ENCODE results near the gene PTGDR2. TPM values are rescaled to one million over a fixed set of nuclear protein-coding genes. Genes with fewer than 3 reads are reported as not detected.

The PTGDR2 gene
- polyA plus RNA-seq, 3 donors = 0.09 to 0.23 (median 0.20) TPM

GRCh38 chr11:60847896-60848295 is 7.9 kb downstream of the PTGDR2 start:
- DNase-seq (ENCODE audit: extremely low read depth in 1 of 11, low read depth in 9 of 11, low spot score in 4 of 11) = no peak

DNA sequence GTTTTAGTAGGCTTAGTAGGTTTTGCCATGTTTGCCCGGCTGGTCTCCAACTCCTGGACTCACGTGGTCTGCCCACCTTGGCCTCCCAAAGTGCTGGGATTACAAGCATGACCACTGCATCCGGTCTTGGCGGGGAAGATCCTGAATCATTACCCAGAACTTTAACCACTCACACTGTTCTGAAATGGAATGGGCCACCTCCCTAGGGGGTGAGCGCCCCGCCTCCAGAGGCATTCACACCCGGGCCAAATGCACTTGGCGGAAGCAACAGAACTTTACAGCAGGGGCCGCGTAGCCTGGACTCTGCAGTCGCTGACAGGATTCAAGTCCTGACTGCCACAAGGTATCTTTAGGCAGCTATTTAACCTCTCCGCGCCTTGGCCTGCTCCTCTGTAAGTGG is 8.5 kb downstream of the PTGDR2 start:
- DNase-seq (ENCODE audit: extremely low read depth in 1 of 11, low read depth in 9 of 11, low spot score in 4 of 11) = no peak

DNA sequence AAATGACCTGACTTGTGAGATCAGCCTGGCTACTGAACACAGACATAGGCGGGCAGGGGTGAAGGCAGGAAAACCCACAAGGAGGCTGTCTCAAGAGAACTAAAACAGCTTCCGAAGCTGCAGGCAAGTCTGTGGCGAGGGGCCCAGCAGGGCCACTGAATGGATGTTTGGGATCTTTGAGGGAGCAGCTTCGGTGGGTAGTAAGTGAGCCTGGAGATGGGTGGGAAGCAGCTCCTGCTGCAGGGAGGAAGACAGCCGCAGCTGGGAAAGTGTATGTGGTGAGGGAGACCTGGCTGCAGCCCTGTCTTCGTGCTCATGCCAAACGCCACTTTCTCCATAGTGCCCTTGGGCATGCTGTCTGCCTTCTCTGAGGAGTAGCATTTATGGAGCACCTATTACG is 10.4 kb downstream of the PTGDR2 start:
- DNase-seq (ENCODE audit: extremely low read depth in 1 of 11, low read depth in 9 of 11, low spot score in 4 of 11) = no peak

DNA sequence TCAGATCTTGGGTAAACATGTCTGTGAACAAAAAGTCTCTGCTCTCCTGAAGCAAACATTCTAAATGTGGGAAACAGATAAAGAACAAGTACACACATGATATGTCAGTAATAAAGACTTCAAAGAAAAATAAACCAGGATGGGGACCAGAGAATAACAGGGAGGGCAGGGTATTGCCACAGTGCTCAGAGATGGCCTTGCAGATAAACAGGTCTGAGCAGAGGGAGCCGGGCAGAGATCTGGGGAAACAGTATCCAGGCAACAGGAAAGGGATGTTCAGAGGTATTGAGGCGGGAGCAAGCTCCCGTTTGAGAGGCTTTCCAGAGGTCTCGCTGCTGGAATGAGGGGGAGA is 10.9 kb downstream of the PTGDR2 start:
- no peak for DNase-seq (ENCODE audit: extremely low read depth in 1 of 11, low read depth in 9 of 11, low spot score in 4 of 11)

- no peak for DNase-seq (ENCODE audit: extremely low read depth in 1 of 11, low read depth in 9 of 11, low spot score in 4 of 11)
Observed at GRCh38 chr11:60844045-60844869, 11.5 kb downstream of the PTGDR2 start.

DNA sequence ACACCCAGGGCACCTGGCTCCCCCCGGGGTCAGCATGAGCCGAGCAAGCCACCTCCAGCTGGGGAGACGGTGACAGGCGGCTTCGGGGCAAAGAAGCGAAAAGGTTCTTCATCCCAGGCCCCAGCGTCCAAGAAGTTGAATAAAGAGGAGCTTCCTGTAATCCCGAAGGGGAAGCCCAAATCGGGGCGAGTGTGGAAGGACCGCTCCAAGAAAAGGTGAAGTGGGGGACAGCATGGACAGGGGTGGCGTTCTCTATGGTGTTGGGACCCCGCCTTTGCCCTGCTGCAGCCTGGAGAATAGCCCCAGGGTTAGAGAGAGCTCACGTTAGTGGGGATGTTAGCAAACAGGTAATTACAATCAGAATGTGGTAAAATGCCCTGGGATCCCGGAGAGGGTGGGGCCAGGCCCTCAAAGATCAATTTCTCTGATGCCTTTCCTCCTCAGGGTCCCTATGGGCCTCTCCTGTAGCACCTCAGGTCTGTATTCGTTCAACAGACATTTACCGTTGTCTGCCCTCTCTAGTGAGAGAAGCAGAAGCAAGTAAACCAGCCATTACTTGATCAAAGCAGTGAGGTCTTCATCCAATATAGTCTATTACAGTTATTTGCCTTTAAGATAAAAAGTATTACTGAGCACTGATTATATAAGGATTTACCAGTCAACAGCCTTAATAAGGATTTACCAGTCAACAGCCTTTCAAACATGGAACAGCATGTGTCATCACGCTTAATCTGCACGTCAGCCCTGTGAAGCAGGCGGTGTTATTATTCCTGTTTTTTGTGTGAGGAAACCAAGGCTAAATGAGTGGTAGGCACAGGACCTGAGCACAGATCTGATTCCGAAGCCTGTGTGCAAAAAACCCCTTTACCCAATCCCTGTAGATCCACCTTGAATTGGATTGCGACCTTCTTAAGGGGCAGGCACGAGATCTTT is 12.8 kb downstream of the PTGDR2 start:
- no peak for DNase-seq (ENCODE audit: extremely low read depth in 1 of 11, low read depth in 9 of 11, low spot score in 4 of 11)

GRCh38 chr11:60841797-60842667 is 13.7 kb downstream of the PTGDR2 start, which contains the start of gene CCDC86:
Gene CCDC86, plus strand, starts transcription at chr11:60842113. Its CDS starts 12 bp downstream, at chr11:60842125.
- DNase-seq (ENCODE audit: extremely low read depth in 1 of 11, low read depth in 9 of 11, low spot score in 4 of 11) = peak; percentile 90 to 98 (median 95)

GRCh38 chr11:60840470-60841430 is 15.0 kb downstream of the PTGDR2 start:
- DNase-seq (ENCODE audit: extremely low read depth in 1 of 11, low read depth in 9 of 11, low spot score in 4 of 11) = peak in 9 of 11 donors; percentile 31 to 77 (median 50)

DNA sequence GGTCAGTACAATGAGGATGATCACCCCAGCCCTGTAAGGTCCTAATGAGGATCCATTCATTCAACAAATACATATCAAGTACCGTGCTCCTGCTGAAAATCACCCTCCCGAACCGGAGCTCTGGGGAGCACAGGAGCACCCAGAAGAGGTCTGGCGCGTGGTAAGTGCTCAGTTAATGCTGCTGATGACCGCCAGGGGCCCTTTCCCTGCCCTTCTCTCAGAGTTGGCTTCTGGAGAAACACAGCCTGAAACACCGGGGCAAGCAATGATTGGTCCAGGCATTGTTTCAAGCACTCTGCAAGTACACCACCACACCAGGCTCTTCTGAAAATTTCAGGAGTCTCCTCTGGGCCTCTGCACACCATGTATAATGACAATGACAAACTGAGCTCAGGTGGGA is 17.6 kb downstream of the PTGDR2 start:
- no peak for DNase-seq (ENCODE audit: extremely low read depth in 1 of 11, low read depth in 9 of 11, low spot score in 4 of 11)

- no peak for DNase-seq (ENCODE audit: extremely low read depth in 1 of 11, low read depth in 9 of 11, low spot score in 4 of 11)
Observed at GRCh38 chr11:60836866-60837515, 18.8 kb downstream of the PTGDR2 start.

GRCh38 chr11:60835534-60835846 is 20.3 kb downstream of the PTGDR2 start:
- no peak for DNase-seq (ENCODE audit: extremely low read depth in 1 of 11, low read depth in 9 of 11, low spot score in 4 of 11)

GRCh38 chr11:60834742-60835533 is 20.8 kb downstream of the PTGDR2 start:
- DNase-seq (ENCODE audit: extremely low read depth in 1 of 11, low read depth in 9 of 11, low spot score in 4 of 11) = no peak

DNA sequence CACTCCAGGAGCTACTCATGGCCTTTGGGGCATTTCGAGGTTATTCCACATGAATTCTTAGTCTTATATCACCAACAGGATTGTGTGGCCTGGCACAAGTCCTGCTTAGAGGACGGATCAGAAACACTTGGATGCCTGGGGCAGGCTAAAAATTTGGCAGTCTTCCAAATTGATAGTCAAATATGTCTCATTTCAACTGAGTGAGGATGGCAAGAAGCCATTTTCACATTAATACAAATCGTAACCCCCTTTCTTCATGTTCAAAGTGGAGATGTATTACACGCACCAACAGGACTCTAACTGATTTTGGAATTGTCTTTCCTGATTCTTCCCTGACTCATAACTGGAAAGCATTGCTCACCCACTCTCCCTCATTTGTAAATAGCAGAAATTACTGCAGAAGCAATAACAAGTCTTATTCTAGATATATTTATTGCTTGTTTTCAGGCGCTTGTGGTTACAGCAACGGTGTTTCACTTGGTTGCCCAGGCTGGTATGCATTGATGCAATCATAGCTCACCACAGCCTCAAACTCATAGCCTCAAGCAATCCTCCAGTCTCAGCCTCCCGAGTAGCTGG is 24.2 kb downstream of the PTGDR2 start:
- no peak for DNase-seq (ENCODE audit: extremely low read depth in 1 of 11, low read depth in 9 of 11, low spot score in 4 of 11)

DNA sequence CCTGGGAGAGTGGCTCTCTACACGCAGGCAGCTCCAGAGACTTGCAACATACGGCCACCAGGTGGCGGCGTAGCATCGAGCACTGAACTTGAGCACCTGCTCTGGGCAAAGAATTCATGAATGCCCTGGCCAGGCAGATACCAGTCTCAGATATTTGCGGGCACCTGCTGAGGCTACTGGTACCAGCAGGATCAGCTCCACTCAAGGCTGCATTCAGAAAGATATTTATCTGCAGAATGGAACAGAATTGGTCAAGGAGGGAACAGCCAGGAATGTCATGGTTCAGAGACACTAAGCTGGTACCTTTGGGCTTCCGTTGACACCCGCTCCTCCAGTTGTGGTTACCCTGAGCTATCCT is 24.6 kb downstream of the PTGDR2 start:
- DNase-seq (ENCODE audit: extremely low read depth in 1 of 11, low read depth in 9 of 11, low spot score in 4 of 11) = peak in 10 of 11 donors; percentile 51 to 77 (median 63)

GRCh38 chr11:60830478-60831142 is 25.1 kb downstream of the PTGDR2 start:
- DNase-seq (ENCODE audit: extremely low read depth in 1 of 11, low read depth in 9 of 11, low spot score in 4 of 11) = no peak

DNA sequence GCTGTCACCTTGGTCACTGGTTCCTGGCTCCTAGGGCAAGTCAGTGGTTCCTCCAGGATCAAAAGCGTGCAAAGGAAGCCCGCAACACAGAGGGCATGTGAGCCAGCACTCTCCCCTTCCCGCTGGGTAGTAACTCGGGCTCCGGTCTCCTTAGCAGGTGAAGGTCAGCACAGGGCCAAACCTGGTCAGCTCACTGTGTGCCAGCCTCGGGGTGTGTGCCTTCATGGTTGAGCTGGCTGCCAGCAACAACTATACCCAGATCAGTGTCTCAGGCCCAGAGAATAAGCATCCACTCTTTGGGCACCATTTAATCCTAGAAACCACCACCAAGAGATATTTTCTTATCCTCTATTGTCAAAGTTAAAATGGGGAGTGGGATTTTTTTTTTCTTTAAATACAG is 30.0 kb downstream of the PTGDR2 start:
- no peak for DNase-seq (ENCODE audit: extremely low read depth in 1 of 11, low read depth in 9 of 11, low spot score in 4 of 11)

Measured in renal cortex interstitium (tissue), 11 donors.